GM12865 (cell line): ENCODE results near the gene PEDS1.

Experiments
- DNase-seq: peaks from one replicate; pipeline ENCODE4 v3.0.0; 2010; ENCODE audit warnings: low read depth
- H3K4me3 ChIP-seq: 2 replicates; pipeline ENCODE4 v1.5.1; 2011; ENCODE audit warnings: mild to moderate bottlenecking, low read depth, low read length, control low read depth
- TF ChIP-seq, protein P1 (sequence below): IDR thresholded peaks from 2 replicates; pipeline ENCODE4 v1.5.1; 2011; ENCODE audit warnings: low read length, control low read depth, low read depth, inconsistent platforms; ENCODE audit not compliant: insufficient read depth; ENCODE audit errors: missing control alignments

PEDS1 gene

DNA sequence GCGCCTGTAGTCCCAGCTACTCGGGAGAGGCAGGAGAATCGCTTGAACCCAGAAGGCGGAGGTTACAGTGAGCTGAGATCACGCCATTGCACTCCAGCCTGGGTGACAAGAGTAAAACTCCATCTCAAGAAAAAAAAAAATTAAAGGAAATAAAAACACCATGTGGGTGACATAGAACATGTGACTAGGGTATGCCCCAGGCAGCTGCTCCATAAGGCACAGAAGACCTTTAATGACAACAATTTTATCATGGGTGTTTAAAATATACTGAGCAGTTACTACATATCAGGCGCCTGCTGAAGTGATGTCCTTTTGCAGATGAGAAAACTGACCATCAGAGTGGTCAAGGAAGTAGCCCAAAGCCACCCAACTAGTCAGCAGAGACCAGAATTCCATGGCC, 8.0 kb downstream of the PEDS1 start:
- no peak for DNase-seq
- TF ChIP-seq, protein P1, sequence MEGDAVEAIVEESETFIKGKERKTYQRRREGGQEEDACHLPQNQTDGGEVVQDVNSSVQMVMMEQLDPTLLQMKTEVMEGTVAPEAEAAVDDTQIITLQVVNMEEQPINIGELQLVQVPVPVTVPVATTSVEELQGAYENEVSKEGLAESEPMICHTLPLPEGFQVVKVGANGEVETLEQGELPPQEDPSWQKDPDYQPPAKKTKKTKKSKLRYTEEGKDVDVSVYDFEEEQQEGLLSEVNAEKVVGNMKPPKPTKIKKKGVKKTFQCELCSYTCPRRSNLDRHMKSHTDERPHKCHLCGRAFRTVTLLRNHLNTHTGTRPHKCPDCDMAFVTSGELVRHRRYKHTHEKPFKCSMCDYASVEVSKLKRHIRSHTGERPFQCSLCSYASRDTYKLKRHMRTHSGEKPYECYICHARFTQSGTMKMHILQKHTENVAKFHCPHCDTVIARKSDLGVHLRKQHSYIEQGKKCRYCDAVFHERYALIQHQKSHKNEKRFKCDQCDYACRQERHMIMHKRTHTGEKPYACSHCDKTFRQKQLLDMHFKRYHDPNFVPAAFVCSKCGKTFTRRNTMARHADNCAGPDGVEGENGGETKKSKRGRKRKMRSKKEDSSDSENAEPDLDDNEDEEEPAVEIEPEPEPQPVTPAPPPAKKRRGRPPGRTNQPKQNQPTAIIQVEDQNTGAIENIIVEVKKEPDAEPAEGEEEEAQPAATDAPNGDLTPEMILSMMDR = no peak
- H3K4me3 ChIP-seq = no peak overlapping the region

DNA sequence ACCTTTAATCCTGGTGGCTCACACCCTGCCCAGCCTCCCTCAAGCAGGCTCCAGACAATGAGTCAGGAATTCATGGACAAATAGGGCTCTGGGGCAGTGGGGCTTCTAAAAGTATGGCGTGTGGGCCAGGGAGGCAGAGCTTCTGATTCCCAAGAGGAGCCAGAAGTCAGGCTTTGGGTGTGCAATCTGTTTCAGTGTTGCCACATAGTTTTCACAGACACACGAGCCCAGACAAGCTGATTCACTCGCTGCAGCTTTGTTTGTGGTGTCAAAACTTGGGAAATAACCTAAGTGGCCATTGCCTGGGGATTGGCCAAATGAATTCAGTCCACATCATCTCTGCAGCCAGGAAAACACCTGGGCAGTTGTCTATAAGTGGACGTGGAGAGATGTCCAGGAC, 9.2 kb downstream of the PEDS1 start:
- TF ChIP-seq, protein P1 = no peak
- no peak for DNase-seq
- H3K4me3 ChIP-seq = no peak overlapping the region

DNA sequence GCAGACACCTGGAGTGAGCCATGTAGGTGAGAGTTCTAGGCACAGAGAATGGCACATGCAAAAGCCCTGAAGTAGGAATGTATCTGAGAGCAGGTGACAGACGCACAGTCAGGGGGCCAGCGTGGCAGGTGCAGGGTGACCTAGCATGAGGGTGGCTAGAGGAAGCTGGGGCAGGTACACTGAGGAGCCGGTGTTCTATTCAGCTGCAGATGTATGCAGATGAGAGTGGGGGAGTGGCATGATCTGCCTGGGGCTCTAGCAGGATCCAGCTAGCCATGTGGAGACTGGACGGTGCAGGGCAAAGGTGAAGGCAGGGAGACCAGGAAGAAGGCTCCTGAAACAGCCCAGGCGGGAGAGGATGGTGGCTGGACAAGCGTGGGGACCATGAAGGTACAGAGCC, 10.7 kb downstream of the PEDS1 start:
- DNase-seq = no peak
- TF ChIP-seq, protein P1 = no peak
- H3K4me3 ChIP-seq = no peak overlapping the region

DNA sequence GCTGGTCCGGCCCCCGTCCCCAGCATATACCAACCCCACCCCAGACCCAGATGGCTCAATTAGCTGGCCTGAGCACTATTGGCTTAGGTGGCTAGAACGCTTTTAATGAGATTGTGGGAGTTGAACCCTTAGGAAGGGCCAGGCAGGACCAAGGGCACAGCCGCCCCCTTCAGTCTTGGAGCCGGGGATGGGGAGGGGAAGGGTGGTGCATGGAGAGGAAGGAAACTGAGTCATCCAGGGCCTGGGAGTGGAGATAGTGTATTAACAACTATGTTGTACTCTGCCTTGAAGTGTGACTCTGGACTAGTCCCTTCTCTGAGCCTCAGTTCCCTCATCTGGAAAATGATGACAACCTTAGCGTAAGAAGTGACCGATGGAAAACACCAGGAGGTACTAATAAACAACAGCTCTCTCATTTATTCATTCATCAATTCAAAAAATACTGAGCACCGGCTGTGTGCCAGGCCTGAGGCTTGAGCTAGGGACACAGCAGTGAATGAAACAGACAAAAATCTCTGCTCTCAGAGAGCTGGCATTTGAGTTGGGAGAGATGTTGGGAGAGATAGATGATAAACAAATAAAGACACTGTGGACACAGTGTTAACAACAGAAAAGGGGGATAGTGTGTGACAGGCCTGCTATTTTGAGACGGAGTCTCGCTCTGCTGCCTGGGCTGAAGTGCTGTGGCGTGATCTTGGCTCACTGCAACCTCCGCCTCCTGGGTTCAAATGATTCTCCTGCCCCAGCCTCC, 11.5 kb downstream of the PEDS1 start:
- TF ChIP-seq, protein P1 = no peak
- H3K4me3 ChIP-seq = no peak overlapping the region
- no peak for DNase-seq

DNA sequence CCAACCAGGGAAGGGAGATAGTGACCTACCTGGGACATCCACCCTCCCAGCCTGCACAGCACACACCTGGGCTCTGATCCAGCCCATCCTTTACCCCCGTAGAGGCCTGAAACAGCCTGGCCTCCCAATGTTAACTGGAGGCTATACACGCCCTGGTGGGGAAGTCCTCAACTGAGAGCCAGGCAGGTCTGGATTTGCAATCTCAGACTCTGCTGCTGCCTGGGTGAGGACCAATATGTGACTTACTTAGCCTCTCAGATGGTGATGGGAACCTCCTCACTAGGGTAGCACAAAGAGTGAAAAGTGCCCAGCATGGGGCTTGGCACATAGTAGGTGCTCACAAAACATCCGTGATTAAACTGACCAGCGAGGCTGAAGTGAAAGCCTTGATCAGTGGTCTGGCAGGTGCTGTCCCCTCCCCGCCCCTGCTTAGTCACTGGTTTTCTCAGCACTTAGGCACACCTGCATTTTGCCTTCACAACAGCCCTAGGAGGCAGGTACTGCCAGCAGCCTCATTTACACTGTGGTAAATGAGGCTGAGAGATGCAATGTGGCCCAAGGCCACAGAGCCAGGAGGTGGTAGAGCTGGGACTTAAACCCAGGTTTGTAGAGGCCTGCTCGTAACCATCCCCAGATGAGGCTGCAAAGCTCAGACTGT, 12.4 kb downstream of the PEDS1 start:
- DNase-seq = no peak
- no peak overlapping the region for H3K4me3 ChIP-seq
- TF ChIP-seq, protein P1 = no peak

DNA sequence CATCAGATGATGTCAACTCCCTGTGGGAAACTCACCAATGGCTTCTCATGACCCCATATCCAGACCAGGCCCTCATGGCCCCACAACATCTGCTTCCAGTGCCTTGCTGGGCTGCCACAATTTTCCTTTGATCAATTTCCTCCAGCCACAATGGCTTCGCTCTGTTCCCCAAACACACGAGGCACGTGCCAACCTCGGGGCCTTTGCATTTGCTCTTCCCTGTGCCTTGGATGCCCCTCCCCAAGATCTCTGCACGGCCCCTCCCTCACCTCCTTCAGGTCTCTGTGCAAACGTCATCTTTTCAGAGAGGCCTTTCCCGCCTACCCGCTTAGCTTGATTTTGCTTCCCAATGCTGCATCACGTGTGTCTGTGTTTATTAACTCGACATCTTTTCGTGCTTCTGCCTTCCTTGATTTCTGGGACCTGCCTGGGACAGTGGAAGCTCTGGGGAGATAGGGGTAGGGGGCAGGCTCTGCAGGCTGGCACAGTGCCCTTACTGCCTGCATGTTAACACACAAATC, 13.1 kb downstream of the PEDS1 start:
- no peak overlapping the region for H3K4me3 ChIP-seq
- TF ChIP-seq, protein P1 = no peak
- no peak for DNase-seq
